ENCODE data around the gene ARPC5L.

The ARPC5L gene

DNA sequence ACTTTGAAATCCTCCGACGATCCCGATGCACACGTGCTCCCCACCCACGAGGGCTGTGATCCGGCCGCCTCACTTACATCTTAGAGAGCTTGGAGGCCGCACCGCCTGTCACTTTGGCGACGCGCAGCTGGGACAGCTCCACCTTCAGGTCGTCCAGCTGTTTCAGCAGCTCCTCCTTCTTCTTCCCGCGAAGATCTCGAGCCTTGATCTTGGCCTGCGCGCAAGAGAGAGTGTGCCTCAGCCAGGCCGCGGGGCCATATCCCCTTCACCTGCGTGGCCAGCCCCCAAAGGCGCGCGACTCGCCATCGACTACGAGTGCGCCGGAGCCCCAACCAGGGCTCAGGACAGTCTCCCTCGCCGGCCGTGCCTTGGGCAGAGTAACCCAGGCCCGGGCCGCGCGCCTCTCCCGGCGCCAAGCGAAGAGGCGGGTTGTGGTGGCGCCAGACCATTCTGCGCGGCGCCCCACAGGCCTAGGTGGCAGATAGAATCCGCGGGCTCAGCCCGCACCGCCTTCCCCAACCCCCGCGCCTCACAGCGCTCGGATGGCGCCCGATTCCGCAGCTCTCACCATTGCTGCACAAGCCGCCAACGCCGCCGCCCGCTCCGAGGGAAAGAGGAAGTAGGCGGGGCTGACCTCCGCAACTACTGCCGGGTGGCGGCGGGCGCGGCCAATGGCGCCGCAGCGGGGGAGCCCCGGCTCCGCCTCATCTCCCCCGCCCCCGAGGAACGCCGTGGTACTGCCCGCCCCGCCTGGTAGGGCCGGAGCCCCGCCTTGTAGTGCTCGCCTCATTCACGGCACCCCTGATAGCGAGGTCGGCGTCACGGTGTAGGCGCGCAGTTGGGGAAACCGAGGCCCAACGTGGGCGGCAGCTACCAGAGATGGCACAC, at the start of gene ARPC5L, which contains the start of gene RPL35:
TSS of gene ARPC5L (plus strand) at position 789 of the 888 bp plus-strand sequence. CDS start 7,161 bp downstream, outside the sequence.
TSS of gene RPL35 (minus strand) at position 616 of the 888 bp plus-strand sequence. CDS start at position 571, 45 bp downstream.
- Mint-ChIP-seq H3K27me3 (no peaks in the 10 kb centered on the region), H3K36me3 (ENCODE audit: low read depth) (peaks cover 47% of the 10 kb centered on the region), H3K4me1 (peaks cover 48% of the 10 kb centered on the region), H3K4me3 (peak within 1 kb of the TSS; percentile 93), H3K27ac (peak within 1 kb of the TSS; percentile 97), H3K9me3 (no peaks in the 10 kb centered on the region)
- DNase-seq (peak; percentile 95), ATAC-seq (peak; percentile 93)

DNA sequence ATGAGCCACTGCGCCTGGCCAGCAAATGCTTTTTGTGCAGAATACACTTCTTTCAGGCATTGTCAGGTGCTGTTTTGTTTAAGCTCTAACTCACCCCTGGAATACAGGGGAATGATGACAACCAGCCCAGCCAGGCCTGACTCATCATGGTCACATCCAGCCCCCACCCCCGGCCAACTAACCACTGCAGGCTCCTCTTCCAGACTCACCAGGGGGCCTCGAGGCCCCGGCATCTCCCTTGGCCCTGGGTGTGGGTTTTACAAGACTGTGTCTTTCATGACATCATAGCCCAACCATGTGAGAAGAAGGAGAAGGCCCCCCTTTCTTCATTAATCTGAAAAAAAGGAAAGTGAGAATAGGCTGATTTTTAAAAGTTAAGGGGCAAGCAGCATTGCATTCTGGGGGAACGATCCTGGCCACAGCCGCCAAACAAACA, 49.5 kb upstream of the ARPC5L start:
- ATAC-seq (no peak), DNase-seq (peak; percentile 17)
- H3K36me3 Mint-ChIP-seq (ENCODE audit: low read depth) = no peaks in the 10 kb centered on the region
- H3K9me3 Mint-ChIP-seq = no peaks in the 10 kb centered on the region
- no peak overlapping the region for H3K4me3 Mint-ChIP-seq
- H3K27ac Mint-ChIP-seq = no peak overlapping the region
- H3K27me3 Mint-ChIP-seq = peaks cover 7% of the 10 kb centered on the region
- peaks cover 3% of the 10 kb centered on the region for H3K4me1 Mint-ChIP-seq

DNA sequence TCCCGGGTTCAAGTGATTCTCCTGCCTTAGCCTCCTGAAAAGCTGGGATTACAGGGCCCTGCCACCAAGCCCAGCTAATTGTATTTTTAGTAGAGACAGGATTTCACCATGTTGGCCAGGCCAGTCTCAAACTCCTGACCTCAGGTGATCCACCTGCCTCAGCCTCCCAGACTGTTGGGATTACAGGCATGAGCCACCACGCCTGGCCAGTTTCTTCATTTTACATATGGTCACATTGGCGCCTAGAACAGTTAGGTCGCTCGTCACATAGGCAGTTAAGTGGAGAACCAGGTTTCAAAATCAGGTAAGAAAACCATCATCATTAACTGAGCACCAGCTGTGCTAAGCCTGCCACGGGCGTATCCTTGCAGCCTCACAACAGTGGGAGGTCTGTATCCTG, 48.9 kb upstream of the ARPC5L start:
- Mint-ChIP-seq H3K4me3 (no peak overlapping the region), H3K9me3 (no peaks in the 10 kb centered on the region), H3K27me3 (peaks cover 9% of the 10 kb centered on the region), H3K4me1 (peaks cover 3% of the 10 kb centered on the region), H3K36me3 (ENCODE audit: low read depth) (no peaks in the 10 kb centered on the region), H3K27ac (no peak overlapping the region)
- no peak for ATAC-seq
- no peak for DNase-seq

DNA sequence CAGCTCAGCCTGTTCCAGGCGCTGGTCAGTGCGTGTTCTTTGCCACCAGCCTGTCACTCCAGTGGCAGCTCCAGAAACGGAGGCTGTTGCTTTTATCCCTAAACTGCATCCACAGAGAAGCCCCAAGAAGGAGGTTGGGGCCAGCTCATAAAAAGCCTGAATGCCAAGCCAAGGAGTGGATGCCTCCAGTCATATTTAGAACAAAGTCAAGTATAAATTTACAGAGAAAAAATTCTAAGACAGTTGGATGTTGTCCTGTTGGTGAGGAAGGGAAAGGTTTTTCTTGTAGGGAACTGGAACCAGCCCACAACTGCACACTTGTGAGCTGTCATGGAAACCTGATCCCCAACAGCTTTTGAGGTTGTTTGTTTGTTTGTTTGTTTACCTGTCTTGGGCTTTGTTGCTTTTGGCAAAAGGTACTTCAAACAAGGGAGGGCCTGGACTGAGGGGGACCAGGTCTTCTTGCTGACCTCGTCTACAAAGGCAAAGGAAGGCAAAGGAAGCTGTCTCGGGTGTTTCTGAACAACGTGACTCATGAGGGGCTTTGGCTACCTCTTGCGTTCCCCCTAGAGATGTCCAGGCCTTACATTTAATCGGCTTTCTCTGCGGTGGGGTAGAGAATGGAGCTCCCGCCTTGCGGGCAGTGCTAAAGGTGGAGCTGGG, 48.3 kb upstream of the ARPC5L start:
- H3K4me1 Mint-ChIP-seq = peaks cover 9% of the 10 kb centered on the region
- no peak overlapping the region for H3K4me3 Mint-ChIP-seq
- H3K36me3 Mint-ChIP-seq (ENCODE audit: low read depth) = no peaks in the 10 kb centered on the region
- no peak overlapping the region for H3K27ac Mint-ChIP-seq
- DNase-seq = no peak
- no peaks in the 10 kb centered on the region for H3K9me3 Mint-ChIP-seq
- ATAC-seq = no peak
- H3K27me3 Mint-ChIP-seq = peaks cover 8% of the 10 kb centered on the region

DNA sequence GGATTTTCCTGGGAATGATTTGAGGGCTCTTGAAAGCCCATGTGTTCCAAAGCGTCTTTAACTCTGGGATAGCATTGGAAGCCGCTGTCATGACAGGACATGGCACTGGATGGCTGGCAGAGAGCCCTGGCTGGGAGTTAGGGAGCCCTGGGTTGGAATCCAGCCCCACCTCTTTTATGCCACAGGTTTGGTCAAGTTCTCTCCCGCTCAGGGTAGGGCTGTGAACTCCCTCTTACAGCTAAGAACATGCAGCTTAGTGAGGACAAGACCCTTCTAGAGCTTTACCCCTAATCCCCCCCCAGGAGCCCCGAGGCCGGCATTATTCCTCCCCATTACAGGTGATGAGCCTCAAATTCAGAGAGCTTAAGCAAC, 47.8 kb upstream of the ARPC5L start:
- DNase-seq (no peak), ATAC-seq (no peak)
- H3K4me3 Mint-ChIP-seq = no peak overlapping the region
- no peaks in the 10 kb centered on the region for H3K36me3 Mint-ChIP-seq (ENCODE audit: low read depth)
- no peaks in the 10 kb centered on the region for H3K9me3 Mint-ChIP-seq
- H3K4me1 Mint-ChIP-seq = peaks cover 10% of the 10 kb centered on the region
- H3K27me3 Mint-ChIP-seq = peaks cover 8% of the 10 kb centered on the region
- no peak overlapping the region for H3K27ac Mint-ChIP-seq

DNA sequence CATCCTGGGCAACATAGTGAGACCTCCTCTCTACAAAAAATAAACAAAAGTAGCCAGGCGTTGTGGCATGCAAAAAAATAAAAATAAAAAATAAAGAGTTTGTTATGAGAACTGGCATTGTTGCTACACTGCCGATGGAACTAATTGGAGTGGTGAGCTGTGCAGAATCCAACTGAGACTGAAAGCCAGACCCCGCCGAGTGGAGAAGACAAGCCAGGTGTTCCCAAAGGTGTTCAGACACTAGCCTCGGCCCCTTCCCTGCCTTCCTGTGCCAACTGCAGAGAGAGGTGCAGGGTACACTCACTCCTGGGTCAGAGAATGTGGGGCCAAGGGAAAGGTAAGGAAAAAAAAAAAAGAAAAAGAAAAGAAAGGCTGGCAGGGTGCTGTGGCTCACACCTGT, 46.3 kb upstream of the ARPC5L start:
- Mint-ChIP-seq H3K27ac (no peak overlapping the region), H3K9me3 (no peaks in the 10 kb centered on the region), H3K36me3 (ENCODE audit: low read depth) (no peaks in the 10 kb centered on the region), H3K4me1 (peaks cover 10% of the 10 kb centered on the region), H3K27me3 (peaks cover 8% of the 10 kb centered on the region), H3K4me3 (no peak overlapping the region)
- no peak for ATAC-seq
- no peak for DNase-seq

DNA sequence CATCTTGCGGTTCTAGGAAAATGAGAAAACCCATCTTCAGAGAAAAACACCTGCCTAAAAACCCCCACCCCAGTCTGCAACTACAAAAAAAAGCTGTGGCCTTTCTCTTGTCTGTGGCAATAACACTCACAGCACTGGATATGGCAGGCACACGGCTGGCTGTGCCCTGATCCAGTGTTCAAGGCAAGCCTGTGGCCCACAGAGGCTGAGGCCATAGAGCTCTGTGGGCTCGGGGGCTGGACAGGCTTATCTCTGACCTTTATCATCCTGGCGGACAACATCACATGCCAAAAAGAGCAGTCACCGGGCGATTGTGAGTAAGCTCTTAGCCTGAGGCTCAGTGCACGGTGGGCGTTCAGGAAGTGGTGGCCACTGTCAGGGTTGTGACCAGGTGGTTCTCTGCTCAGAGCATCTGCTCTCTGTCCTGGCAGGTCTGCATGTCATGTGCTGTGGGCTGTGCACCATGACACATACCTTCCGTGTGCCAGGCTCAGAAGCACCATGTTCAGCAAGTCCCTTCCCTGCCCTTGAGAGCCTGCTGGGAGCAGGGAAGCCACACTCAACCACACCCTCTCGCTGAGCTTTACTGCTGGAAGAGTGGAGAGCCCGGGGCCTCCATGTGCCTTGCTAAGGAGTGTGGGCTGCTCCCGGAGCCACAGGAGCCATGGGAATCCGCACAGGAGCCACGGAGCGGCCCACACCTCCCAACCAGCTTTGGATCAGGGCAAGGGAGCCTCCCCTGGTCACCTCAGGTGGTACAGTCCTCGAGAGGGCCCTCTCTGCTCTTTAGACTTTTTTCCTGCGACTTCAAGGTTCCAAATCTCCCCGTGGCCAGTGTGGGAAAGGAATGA, 43.3 kb upstream of the ARPC5L start:
- peaks cover 7% of the 10 kb centered on the region for H3K4me1 Mint-ChIP-seq
- peak; percentile 88 for ATAC-seq
- H3K36me3 Mint-ChIP-seq (ENCODE audit: low read depth) = no peaks in the 10 kb centered on the region
- peaks cover 8% of the 10 kb centered on the region for H3K27me3 Mint-ChIP-seq
- H3K27ac Mint-ChIP-seq = no peak overlapping the region
- H3K9me3 Mint-ChIP-seq = no peaks in the 10 kb centered on the region
- no peak overlapping the region for H3K4me3 Mint-ChIP-seq
- DNase-seq = peak; percentile 28

DNA sequence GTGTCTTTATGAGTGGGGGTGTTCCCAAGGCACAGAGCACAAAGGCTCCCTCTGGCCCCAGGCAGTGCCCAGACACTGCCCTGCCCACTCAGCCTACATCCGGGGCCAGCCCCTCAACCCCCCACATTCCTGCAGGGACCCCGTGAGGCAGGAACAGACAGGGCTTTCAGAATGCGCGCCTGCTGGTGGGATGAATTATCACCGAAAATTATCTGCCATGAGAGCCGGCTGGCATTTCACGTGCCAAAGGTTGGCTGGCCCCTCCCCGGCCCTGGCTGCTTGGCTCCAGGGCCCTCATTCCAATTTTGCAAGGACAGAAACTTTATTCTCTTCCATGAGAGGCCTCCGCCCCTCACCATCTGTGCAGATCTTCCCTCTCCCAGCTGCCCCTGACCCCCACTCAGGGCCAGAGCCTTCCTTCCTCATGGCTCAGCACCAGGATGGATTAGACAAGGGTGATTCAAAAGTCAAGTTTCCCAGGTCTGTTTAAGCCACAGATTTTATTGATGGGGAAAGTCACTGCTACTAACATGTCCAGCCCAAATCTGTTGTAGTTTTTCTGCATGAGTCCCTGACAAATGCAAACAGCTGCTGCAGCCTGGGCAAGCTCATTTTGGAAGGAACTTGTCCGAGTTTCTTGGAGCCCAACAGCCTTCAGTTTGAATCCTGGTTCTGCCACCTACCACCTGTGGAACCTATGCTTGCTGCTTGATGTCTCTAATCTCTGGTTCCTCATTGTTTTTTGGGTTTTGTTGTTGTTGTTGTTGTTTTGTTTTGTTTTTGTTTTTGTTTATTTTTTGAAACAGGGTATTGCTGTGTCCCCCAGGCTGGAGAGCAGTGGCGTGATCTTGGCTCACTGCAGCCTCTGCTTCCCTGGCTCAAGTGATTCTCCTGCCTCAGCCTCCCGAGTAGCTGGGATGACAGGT, 41.0 kb upstream of the ARPC5L start:
- no peak for ATAC-seq
- no peak for DNase-seq
- Mint-ChIP-seq H3K9me3 (no peaks in the 10 kb centered on the region), H3K27me3 (peaks cover 8% of the 10 kb centered on the region), H3K4me1 (peaks cover 7% of the 10 kb centered on the region), H3K27ac (no peak overlapping the region), H3K4me3 (no peak overlapping the region), H3K36me3 (ENCODE audit: low read depth) (no peaks in the 10 kb centered on the region)

DNA sequence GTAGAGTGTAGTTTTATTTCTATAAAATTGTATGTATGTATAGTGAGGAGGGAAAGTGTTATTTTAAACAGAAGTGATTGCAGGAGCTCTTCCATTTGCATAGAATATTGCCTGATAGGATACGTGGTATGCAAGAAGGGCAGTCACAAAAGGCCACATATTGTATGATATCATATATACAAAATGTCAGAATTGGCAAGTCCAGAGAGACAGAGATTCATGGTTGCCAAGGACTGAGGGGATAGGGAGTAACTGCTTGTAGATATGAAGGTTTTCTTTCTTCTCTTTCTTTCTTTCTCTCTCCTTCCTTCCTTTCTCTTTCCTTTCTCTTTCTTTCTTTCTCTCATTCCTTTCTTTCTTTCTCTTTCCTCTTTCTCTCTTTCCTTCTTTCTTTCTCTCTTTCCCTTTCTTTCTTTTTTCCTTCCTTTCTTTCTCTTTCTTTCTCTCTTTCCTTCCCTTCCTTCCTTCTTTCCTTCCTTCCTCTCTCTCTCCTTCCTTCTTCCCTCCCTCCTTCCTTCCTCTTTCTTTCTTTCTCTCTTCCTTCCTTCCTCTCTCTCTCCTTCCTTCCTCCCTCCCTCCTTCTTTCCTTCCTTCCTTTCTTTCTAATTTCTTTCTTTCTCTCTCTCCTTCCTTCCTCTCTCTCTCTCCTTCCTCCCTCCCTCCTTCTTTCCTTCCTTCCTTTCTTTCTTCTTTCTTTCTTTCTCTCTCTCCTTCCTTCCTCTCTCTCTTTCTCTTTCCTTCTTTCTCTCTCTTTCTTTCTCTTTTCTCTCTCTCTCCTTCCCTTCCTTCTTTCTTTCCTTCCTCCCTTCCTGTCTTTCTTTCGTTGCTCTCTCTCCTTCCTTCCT, 33.2 kb upstream of the ARPC5L start:
- no peaks in the 10 kb centered on the region for H3K36me3 Mint-ChIP-seq (ENCODE audit: low read depth)
- no peaks in the 10 kb centered on the region for H3K4me1 Mint-ChIP-seq
- no peaks in the 10 kb centered on the region for H3K27me3 Mint-ChIP-seq
- DNase-seq (no peak), ATAC-seq (no peak)
- H3K4me3 Mint-ChIP-seq = no peak overlapping the region
- H3K27ac Mint-ChIP-seq = no peak overlapping the region
- H3K9me3 Mint-ChIP-seq = no peaks in the 10 kb centered on the region

DNA sequence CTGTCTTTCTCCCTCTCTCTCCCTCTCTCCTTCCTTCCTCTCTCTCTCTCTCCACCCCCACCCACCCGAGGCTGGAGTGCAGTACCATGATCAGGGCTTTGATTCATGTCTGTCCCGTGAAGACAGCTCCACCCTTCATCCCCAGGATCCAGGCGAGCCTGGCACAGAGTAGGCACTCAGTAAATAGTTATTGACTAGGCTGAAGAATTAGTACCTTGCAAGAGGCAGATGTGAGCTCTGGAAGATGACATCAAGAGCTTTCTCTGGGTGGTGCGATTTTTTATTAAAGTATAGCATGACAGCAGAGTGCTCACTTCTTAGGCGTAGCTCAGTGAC, 32.6 kb upstream of the ARPC5L start:
- DNase-seq (no peak), ATAC-seq (no peak)
- no peaks in the 10 kb centered on the region for H3K27me3 Mint-ChIP-seq
- no peaks in the 10 kb centered on the region for H3K4me1 Mint-ChIP-seq
- no peak overlapping the region for H3K27ac Mint-ChIP-seq
- no peaks in the 10 kb centered on the region for H3K36me3 Mint-ChIP-seq (ENCODE audit: low read depth)
- no peak overlapping the region for H3K4me3 Mint-ChIP-seq
- H3K9me3 Mint-ChIP-seq = no peaks in the 10 kb centered on the region

DNA sequence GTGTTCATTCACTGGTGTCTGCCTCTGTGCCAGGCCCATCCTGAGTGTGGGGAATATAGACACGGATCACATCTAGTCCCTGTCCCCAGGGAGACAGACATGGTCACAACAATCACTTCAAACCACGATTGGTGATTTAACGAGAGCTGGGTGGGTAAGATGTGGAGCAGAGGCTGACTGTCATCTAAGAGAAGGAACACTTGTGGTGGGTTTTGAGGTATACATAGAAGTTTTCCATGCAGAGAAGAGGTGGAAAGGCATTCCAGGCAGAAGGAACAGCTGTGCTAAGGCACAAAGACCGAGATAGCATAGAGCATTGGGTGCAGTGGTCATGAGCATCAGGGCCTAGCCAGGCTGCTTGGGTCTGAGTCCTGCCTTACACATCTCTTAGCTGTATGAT, 31.3 kb upstream of the ARPC5L start:
- DNase-seq (no peak), ATAC-seq (no peak)
- H3K4me1 Mint-ChIP-seq = no peaks in the 10 kb centered on the region
- H3K27me3 Mint-ChIP-seq = no peaks in the 10 kb centered on the region
- no peak overlapping the region for H3K4me3 Mint-ChIP-seq
- no peaks in the 10 kb centered on the region for H3K36me3 Mint-ChIP-seq (ENCODE audit: low read depth)
- no peaks in the 10 kb centered on the region for H3K9me3 Mint-ChIP-seq
- H3K27ac Mint-ChIP-seq = no peak overlapping the region

DNA sequence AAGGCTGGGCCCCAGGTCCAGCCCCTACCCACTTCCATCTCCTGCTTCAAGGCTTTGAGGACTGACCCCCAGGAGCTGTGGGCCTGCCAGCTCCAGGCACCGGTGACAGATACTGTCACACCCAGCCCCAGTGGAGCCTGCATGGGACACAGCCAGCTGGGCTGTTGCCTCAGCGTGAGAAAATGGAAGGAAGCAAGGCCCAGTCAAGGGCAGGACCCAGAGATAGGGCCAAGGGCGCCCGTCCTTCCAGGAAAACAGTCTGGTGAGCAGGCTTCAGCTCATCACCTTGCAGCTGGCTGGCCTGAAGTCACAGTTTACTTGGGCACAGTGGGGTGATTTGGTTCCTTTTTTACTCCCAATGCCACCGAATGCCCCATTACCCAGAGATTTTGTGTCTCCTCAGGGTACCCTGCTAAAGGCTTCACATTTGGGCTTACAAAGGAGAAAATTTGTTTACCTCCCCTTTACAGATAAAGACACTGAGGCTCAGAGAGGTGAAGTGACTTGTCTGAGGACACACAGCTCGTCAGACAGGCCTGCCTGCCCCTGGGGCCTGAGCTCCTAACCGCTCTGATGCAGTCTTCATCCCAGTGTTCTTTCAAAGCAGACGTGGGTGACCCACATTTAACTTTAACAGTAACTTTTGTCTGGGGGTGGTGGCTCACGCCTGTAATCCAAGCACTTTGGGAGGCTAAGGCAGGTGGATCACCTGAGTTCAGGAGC, 30.1 kb upstream of the ARPC5L start:
- H3K36me3 Mint-ChIP-seq (ENCODE audit: low read depth) = no peaks in the 10 kb centered on the region
- H3K9me3 Mint-ChIP-seq = no peaks in the 10 kb centered on the region
- ATAC-seq (no peak), DNase-seq (no peak)
- H3K4me1 Mint-ChIP-seq = no peaks in the 10 kb centered on the region
- no peak overlapping the region for H3K27ac Mint-ChIP-seq
- H3K4me3 Mint-ChIP-seq = no peak overlapping the region
- H3K27me3 Mint-ChIP-seq = no peaks in the 10 kb centered on the region

DNA sequence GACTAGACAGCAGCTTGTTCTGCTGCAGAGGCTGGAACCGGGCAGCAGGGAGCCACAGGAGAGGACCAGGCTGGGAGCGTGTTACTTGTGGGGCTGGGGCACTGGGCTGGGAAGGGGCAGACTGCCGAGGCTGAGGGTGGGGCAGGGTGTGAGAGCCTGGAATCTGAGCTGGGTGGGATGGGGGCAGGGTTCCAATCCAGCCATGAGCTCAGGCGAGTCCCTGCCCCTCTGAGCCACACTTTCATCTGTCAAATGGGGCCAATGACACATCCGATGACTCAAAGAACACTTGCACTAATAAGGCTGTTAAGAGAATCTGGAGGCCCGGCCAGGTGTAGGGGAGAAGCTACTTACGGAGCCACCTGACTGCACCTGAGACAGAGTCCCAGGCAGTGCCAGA, 27.3 kb upstream of the ARPC5L start:
- no peaks in the 10 kb centered on the region for H3K36me3 Mint-ChIP-seq (ENCODE audit: low read depth)

More for the DNA sequence above, 27.3 kb upstream of the ARPC5L start:
- no peak overlapping the region for H3K27ac Mint-ChIP-seq
- no peaks in the 10 kb centered on the region for H3K4me1 Mint-ChIP-seq
- DNase-seq (no peak), ATAC-seq (peak; percentile 69)
- H3K9me3 Mint-ChIP-seq = no peaks in the 10 kb centered on the region
- no peak overlapping the region for H3K4me3 Mint-ChIP-seq
- H3K27me3 Mint-ChIP-seq = peaks cover 19% of the 10 kb centered on the region

All from activated naive CD8-positive, alpha-beta T cell treated with anti-CD3 and anti-CD28 coated beads, Interleukin-2, amount 50 U/mL, for 24 hours (primary cell).